LNCAP (cell line): ENCODE results near the gene ARID3C.

Experiments
- TF ChIP-seq, protein P1 (sequence below): fragments of 450-650 bp; IDR thresholded peaks from 2 replicates; pipeline ENCODE4 v1.5.1; 2017; ENCODE audit warnings: mild to moderate bottlenecking

The ARID3C gene

DNA sequence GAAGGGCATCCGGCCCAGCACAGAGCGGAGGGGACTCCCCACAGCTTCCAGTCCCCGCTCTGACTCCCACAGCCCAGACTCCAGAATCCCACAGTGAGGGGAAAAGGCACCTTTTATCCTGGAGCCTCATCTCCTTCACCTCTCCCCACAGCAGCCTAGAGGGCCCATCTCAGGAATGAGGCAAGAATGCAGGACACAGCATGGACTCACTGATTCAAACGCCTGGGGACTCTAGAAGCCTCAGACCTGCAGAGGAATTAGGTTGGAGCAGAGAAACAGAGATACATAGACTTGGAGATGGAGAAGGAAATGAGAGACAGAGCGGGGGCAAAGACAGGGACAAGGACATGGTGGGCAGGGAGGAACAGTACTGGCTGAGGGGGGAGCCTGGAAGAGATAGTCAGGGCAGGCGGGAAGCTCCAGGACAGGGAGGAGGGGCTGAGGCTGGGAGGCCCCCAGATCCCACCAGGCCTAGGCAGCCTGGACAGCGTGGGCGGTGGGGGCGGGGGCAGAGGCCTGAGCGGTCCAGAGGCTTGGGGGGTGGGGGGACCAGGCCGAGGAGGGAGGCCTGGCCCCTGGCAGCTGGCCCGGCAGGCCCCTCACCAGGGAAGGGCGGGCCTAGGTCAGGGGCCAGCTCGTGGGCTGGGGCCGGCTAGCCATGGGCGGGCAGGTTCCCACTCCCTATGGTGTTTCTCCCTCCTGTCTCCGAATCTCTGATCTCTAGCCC is 55.1 kb downstream of the ARID3C start:
- TF ChIP-seq, protein P1, sequence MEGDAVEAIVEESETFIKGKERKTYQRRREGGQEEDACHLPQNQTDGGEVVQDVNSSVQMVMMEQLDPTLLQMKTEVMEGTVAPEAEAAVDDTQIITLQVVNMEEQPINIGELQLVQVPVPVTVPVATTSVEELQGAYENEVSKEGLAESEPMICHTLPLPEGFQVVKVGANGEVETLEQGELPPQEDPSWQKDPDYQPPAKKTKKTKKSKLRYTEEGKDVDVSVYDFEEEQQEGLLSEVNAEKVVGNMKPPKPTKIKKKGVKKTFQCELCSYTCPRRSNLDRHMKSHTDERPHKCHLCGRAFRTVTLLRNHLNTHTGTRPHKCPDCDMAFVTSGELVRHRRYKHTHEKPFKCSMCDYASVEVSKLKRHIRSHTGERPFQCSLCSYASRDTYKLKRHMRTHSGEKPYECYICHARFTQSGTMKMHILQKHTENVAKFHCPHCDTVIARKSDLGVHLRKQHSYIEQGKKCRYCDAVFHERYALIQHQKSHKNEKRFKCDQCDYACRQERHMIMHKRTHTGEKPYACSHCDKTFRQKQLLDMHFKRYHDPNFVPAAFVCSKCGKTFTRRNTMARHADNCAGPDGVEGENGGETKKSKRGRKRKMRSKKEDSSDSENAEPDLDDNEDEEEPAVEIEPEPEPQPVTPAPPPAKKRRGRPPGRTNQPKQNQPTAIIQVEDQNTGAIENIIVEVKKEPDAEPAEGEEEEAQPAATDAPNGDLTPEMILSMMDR = no peak

DNA sequence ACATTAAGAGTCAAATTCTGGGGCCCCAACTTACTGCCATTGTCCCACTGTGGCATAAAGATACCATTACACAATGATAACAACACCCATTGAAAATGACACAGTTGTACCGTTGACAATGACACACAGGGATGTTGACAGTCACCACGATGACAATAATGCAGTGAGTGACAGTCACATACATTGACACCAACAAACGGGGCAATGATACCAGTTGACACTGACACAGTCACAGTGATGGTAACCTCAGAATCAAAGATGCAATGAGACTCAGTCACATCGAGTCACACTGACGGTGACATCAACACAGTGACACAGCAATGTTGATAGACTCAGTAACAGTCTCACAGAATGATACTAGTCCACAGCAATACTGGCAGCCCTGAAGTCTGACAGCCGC is 56.2 kb downstream of the ARID3C start:
- TF ChIP-seq, protein P1 = no peak

DNA sequence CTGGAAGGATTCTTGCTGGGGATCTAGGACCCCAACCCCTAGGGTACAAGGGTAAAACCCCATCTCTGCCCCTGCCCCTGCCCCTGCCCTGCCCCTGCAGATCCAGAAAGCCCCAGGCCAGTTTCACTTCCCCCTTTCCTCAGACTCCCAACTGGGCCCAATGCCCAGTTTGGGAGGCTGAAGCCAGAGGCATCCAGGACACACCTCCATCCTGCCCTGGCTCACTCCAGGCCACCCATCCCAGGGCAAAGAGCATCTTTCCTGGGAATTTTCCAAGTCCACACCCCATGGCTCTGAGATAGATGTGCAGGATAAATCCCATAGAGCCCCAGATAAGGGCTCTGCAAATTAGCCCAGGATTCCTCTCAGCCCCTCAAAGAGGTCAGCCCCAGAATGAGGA is 56.8 kb downstream of the ARID3C start:
- TF ChIP-seq, protein P1 = no peak

DNA sequence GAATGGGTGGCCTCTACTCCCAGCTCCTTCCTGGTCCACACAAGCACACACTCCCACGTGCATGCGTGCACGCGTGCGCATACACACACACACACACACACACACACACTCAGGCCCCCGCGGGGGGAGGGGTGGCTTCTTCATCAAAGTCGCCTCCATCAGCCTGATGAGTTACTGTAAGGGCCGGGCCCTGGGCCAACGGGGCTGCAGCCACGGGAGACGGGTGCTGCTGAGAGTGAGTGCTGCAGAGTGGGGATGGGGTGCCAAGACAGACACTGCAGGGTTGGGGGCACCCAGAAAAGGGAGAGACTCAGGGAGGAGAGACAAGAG is 57.4 kb downstream of the ARID3C start:
- TF ChIP-seq, protein P1 = no peak
